GM12873 (cell line): ENCODE data around the gene PAGE4.
A peak's percentile ranks its signal among the peaks of the same experiment; 100 is the strongest.

Source experiments
- TF ChIP-seq, protein P1 (sequence below): IDR thresholded peaks from 2 replicates; pipeline ENCODE4 v1.5.1; 2012; ENCODE audit warnings: low read depth, mild to moderate bottlenecking, moderate library complexity, low read length, control low read depth; ENCODE audit not compliant: insufficient read depth; ENCODE audit errors: missing control alignments

The PAGE4 gene

DNA sequence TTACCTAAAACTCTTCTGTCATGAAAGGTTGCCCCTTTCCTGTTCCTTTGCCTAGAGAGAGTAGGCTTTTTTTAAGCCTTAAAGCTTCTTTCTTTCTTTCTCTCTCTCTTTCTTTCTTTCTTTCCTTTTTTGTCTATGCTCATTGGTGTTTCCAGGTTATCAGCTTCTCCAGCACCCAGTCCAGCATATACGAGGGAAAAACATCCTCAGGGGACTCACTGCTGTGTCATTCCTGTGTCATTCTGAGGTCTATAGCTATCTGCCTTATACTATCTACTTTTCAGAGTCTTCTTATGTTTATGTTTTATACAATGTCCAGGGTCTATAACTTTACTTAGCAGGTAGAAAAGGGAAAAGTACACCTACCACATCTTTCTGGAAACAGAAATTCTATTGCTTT, 39.6 kb downstream of the PAGE4 start:
- TF ChIP-seq, protein P1, sequence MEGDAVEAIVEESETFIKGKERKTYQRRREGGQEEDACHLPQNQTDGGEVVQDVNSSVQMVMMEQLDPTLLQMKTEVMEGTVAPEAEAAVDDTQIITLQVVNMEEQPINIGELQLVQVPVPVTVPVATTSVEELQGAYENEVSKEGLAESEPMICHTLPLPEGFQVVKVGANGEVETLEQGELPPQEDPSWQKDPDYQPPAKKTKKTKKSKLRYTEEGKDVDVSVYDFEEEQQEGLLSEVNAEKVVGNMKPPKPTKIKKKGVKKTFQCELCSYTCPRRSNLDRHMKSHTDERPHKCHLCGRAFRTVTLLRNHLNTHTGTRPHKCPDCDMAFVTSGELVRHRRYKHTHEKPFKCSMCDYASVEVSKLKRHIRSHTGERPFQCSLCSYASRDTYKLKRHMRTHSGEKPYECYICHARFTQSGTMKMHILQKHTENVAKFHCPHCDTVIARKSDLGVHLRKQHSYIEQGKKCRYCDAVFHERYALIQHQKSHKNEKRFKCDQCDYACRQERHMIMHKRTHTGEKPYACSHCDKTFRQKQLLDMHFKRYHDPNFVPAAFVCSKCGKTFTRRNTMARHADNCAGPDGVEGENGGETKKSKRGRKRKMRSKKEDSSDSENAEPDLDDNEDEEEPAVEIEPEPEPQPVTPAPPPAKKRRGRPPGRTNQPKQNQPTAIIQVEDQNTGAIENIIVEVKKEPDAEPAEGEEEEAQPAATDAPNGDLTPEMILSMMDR: no peak

DNA sequence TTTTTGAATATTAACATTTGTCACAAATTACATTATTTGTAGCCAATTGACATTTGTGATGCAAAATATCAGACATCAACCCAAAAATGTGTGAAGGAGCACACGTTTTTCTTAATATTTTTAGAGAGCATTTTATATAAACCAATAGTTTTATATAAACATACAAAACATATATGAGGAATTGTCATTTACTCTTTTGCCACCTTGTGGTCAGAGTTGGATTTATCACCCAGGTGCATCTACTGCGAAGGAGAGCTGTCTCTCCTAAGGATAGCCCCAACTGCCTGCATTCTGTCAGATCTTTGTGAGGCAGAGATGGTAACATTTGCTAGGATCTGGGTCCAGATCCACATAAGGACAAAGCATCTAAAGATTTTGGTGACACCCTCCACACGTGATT, 47.6 kb downstream of the PAGE4 start:
- TF ChIP-seq, protein P1: peak; percentile 49

DNA sequence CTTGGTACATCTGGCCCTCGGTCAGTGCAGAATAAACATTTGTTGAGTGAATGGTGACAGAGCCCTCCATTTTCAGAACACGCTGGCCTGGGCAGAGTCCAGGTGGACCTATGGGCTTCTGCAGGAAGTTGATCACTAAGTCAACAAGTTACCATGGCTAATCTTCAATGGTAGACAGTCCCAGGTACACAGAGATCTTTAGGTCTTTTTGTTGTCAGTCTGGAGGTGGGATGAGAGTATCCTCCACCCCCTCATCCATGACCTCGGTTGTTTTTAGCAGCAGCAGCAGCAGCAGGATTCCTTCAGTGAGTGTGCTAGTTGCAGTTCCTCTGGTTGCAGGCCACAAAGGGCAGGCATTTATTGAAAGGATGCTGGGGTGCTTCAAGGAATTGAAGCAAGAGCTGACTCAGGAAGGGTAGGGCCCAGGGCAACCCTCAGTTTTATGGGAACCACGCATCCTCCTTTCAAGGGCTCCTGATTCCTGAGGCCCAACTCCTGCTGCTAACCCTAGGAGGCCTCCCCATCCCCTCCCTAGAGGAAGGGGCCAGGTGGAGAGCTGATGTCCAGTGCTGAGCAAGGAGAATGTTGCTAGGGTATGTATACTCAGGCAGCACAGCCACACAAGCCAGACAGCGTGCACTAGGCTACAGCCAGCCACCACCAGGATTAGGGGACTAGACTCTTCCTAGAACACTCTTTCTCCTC, 48.4 kb downstream of the PAGE4 start:
- TF ChIP-seq, protein P1: no peak

DNA sequence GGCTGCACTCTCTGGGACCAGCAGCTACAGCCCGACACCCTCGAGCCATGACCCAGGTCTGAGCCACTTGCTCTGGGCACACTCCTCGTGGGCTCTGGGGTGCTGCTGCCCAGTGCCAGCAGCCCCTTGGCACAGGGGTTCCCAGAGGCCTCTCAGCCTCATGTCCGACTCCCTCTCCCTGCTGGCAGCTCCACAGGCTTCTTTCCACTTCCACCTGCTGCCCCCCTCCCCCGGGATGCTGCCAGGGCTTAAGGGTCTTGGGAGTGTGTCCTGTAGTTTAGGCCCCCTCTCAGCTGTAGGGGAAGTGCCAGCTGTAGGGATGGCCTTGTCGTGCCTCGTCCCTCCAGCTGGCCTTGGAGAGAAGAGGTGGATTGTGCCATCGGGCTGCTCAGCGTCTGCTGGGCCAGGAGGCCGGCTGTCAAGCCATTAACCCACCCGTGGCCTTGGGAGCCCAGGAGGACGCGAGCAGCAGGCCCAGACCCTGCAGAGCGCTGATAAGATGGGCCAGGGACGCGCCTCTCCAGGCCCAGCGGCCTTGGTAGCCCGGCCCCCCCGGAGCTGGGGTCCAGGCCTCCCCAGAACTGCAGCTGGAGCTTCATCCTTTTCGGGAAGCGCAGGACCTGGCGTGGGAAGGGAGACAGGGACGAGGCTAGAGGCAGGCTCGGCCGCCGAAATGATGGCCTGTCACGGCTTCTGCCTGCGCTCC, 49.2 kb downstream of the PAGE4 start:
- TF ChIP-seq, protein P1: no peak

DNA sequence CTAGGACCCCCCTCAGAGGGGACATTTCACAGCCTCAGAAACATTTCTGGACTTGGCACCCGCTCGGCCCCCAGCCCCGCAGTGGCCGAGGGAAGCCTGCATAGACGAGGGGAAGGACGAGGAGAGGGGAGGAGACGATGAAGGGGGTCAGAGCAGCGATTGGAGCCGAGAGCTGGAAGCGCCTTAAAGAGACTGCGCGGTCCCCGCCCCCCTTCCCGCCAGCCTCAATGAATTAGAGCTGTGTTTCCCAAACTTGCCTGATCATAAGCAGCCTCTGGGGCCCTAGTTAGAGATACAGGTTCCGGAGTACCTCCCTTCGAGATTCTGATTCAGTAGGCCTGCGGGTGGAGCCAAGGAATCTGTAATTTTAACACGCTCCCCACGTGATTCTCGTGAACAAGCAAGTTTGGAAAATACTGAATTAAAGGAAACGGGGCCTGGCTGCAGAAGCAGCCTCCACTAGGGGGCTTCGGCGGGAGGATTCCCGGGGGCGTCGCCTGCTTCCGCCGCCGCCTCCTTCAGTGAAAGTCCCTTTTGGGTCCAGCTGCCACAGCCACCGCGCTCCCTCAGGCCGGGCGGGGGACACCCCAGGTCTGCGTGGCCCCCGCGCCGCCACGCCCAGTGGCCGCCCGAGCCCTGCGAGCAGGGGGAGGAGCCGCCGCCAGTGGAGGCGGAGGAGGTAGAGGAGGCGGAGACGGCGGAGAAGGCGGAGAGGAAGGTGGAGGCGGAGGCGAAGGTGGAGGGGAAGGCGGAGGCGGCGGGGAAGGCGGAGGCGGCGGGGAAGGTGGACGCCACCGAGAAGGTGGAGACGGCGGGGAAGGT, 49.9 kb downstream of the PAGE4 start, which contains the start of gene USP27X:
USP27X (plus strand) TSS at position 651 of the 822 bp plus-strand sequence. CDS start 824 bp downstream, outside the sequence.
- TF ChIP-seq, protein P1: peak; percentile 54

DNA sequence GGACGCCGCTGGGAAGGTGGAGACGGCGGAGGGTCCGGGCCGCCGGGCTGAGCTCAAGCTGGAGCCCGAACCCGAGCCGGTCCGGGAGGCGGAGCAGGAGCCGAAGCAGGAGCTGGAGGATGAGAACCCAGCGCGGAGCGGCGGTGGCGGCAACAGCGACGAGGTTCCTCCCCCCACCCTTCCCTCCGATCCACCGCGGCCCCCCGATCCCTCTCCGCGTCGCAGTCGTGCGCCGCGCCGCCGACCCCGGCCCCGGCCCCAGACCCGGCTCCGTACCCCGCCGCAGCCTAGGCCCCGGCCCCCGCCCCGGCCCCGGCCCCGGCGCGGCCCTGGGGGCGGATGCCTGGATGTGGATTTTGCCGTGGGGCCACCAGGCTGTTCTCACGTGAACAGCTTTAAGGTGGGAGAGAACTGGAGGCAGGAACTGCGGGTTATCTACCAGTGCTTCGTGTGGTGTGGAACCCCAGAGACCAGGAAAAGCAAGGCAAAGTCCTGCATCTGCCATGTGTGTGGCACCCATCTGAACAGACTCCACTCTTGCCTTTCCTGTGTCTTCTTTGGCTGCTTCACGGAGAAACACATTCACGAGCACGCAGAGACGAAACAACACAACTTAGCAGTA, 50.7 kb downstream of the PAGE4 start:
- TF ChIP-seq, protein P1: no peak
